A673 (cell line): Measurements from ENCODE around the gene CCBE1. TPM values are rescaled to one million over a fixed set of nuclear protein-coding genes. Genes with fewer than 3 reads are reported as not detected.

Experiments
- BruUV-seq: library from RNA; stranded (reverse); fragments of 400-500 nt; replicated peaks from 2 replicates; lab custom pipeline; 2021; lab: Mats Ljungman, UMichigan
- CTCF ChIA-PET: fragments of 300-600 bp; sonication (Branson Sonifier 250); formaldehyde crosslinking; loops from one replicate; lab custom pipeline; 2022; ENCODE audit warnings: antibody characterized with exemption; lab: Charles Lee
- POLR2A ChIA-PET: fragments of 300-600 bp; sonication (Branson Sonifier 250); formaldehyde crosslinking; loops from one replicate; lab custom pipeline; 2022; ENCODE audit warnings: antibody characterized with exemption; ENCODE audit not compliant: low non-redundant PET; lab: Charles Lee
- DNase-seq: peaks from one replicate; pipeline ENCODE4 v3.0.0-alpha.2; 2015; ENCODE audit warnings: low spot score
- H3K27ac ChIP-seq: fragments of 200-600 bp; sonication (generic); 2 replicates; pipeline ENCODE4 v1.5.1; 2016; ENCODE audit warnings: mixed run types, low read depth, mild to moderate bottlenecking, mixed read lengths, antibody characterized with exemption, low read length; ENCODE audit not compliant: poor library complexity, severe bottlenecking
- H3K27me3 ChIP-seq: fragments of 200-600 bp; sonication (generic); replicated peaks from 2 replicates; pipeline ENCODE4 v1.6.1; 2017; ENCODE audit warnings: mixed run types, low read depth, mild to moderate bottlenecking, mixed read lengths, antibody characterized with exemption, low read length; ENCODE audit not compliant: insufficient read depth, poor library complexity
- H3K36me3 ChIP-seq: fragments of 200-600 bp; sonication (generic); 2 replicates; pipeline ENCODE4 v1.6.1; 2016; ENCODE audit warnings: mixed run types, mild to moderate bottlenecking, mixed read lengths, antibody characterized with exemption, low read length; ENCODE audit not compliant: insufficient read depth, poor library complexity, severe bottlenecking
- H3K4me1 ChIP-seq: fragments of 200-600 bp; sonication (generic); 2 replicates; pipeline ENCODE4 v1.6.1; 2017; ENCODE audit warnings: mixed run types, mild to moderate bottlenecking, mixed read lengths, antibody characterized with exemption, low read length; ENCODE audit not compliant: insufficient read depth, poor library complexity, severe bottlenecking
- H3K4me3 ChIP-seq: fragments of 200-600 bp; sonication (generic); 2 replicates; pipeline ENCODE4 v1.5.1; 2016; ENCODE audit warnings: low read depth, mixed run types, mild to moderate bottlenecking, mixed read lengths, low read length; ENCODE audit not compliant: poor library complexity, severe bottlenecking
- H3K9me3 ChIP-seq: fragments of 200-600 bp; sonication (generic); 2 replicates; pipeline ENCODE4 v1.6.1; 2016; ENCODE audit warnings: mixed run types, low read depth, mild to moderate bottlenecking, mixed read lengths, antibody characterized with exemption, low read length; ENCODE audit not compliant: poor library complexity, severe bottlenecking
- CTCF ChIP-seq: fragments of 300-800, 200-600 bp; sonication (generic); conservative IDR thresholded peaks from 2 replicates; pipeline ENCODE4 v1.5.1; 2017; ENCODE audit warnings: low read depth, mild to moderate bottlenecking, antibody characterized with exemption, low read length, moderate library complexity, mixed read lengths
- EZH2 ChIP-seq: fragments of 200-600 bp; sonication (generic); IDR thresholded peaks from 2 replicates; pipeline ENCODE4 v1.6.1; 2017; ENCODE audit warnings: borderline replicate concordance, low read depth, mild to moderate bottlenecking, mixed read lengths, antibody characterized with exemption, low read length; ENCODE audit not compliant: poor library complexity, severe bottlenecking
- intact Hi-C: fragments of 100-400 bp; cut with micrococcal nuclease; formaldehyde crosslinking; loops from one replicate; pipeline ENCODE4 v1.10.0; 2022; ENCODE audit not compliant: unreplicated experiment
- total RNA-seq: library from RNA; stranded (reverse); gene quantifications from 2 replicates; pipeline ENCODE4 v1.2.3, GENCODE V29; 2021

The CCBE1 gene
- total RNA-seq, 1 experiment from 2014 or later: not detected

- Histone ChIP-seq H3K4me1 (no peaks in the 10 kb centered on the region), H3K27me3 (peaks cover 17% of the 10 kb centered on the region), H3K9me3 (no peaks in the 10 kb centered on the region), H3K36me3 (no peaks in the 10 kb centered on the region), H3K4me3 (no peak overlapping the region), H3K27ac (no peak overlapping the region)
- CTCF ChIA-PET: no interaction called here
- TF ChIP-seq CTCF: no peak
- TF ChIP-seq EZH2: no peak
- intact Hi-C loops: no loop called here
- BruUV-seq: no TSS peak
- no peak for DNase-seq
- POLR2A ChIA-PET: no interaction called here
Measured at GRCh38 chr18:59540780-59541179, 156.4 kb downstream of the CCBE1 start.

DNA sequence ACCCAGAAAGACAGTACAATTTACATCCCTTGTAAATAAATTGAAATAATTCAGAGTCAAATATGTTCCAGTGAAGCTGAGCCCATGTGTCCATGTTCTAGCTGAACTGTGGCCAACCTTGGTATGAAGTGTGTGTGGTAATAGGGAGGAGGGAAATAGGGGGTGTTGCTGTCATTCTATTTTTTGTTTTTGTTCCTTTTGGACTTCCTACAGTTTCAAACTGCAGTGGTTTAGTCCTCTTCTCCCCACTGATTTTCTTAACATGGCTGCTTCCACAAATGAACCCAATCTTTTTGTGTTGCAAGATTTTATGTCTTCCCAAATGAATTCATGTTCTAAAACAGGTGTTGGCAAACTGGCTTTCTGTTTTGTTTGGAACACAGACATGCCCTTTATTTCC lies 156.9 kb downstream of the CCBE1 start:
- H3K36me3 ChIP-seq: no peaks in the 10 kb centered on the region
- POLR2A ChIA-PET: no interaction called here
- no peaks in the 10 kb centered on the region for H3K4me1 ChIP-seq
- TF ChIP-seq EZH2 (no peak), CTCF (no peak)
- no peak for DNase-seq
- H3K27ac ChIP-seq: no peak overlapping the region
- H3K9me3 ChIP-seq: no peaks in the 10 kb centered on the region
- intact Hi-C loops: no loop called here
- peaks cover 21% of the 10 kb centered on the region for H3K27me3 ChIP-seq
- no peak overlapping the region for H3K4me3 ChIP-seq
- CTCF ChIA-PET: no interaction called here
- BruUV-seq: no TSS peak

DNA sequence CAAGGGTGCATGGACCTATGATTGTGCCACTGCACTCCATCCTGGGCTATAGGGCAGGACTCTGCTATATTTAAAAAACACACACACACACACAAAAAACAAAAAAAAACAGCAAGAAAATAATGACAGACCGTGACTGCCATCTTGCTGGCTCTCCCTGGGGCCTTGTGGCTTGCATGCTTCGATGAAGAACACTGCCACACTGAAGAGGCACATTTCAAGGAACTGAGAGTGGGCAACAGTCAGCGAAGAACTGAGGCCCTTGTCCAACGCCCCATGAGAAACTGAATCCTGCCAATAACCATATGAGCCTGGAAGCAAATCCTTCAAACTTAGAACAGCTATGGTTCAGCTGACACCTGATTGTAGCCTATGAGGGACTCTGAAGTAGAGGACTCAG lies 158.1 kb downstream of the CCBE1 start:
- no peak overlapping the region for H3K27ac ChIP-seq
- TF ChIP-seq CTCF (no peak), EZH2 (no peak)
- peaks cover 32% of the 10 kb centered on the region for H3K27me3 ChIP-seq
- DNase-seq: no peak
- no TSS peak for BruUV-seq
- H3K4me3 ChIP-seq: no peak overlapping the region
- no peaks in the 10 kb centered on the region for H3K9me3 ChIP-seq
- POLR2A ChIA-PET: no interaction called here
- intact Hi-C loops: no loop called here
- H3K4me1 ChIP-seq: no peaks in the 10 kb centered on the region
- H3K36me3 ChIP-seq: no peaks in the 10 kb centered on the region
- CTCF ChIA-PET: no interaction called here
